ENCODE measurements around the gene ALDH3A2. TPM values are rescaled to one million over a fixed set of nuclear protein-coding genes. Genes with fewer than 3 reads are reported as not detected.
"Not testable (repeated sequence)": the region's sequence is repeated elsewhere in the genome, so short reads cannot be mapped to it uniquely, and the experiment has no call there.

ALDH3A2 gene
- total RNA-seq, 2 experiments from 2014 or later = 29.9 to 30.5 TPM

DNA sequence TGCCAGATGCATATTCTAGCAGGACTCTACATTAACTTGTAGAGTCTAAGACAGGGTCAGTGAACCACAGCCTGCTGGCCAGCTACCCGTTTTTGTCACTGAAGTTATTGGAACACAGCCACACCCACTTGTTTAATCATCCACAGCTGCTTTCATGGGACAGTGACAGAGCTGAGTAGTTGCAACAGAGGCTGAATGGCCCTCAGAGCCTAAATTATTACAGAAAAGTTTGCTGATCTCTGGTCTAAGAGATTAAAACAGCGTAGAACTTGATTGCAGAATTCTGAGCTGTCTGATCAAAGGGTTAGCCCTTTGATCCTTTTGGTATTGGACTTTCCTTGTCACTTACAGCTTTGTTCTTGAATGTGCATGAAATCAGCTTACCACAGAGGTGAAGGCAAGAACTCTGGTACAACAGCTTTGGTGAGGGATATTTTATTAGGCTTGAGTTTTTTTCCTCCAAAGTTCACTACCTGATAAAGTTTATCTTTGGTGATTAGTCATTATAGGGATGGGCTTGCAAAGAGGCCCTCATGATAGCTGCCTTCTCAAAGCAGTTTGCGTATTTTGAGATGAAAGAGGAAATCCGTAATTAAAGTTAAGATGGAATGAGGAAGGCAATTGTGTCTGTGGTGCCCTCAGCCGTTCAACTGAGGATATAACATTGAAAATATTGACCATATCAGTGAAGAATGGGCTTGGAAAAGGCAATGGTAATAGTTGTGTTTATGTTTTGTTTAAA lies 23.6 kb downstream of the ALDH3A2 start:
- no peaks in the 10 kb centered on the region for H3K4me1 Mint-ChIP-seq
- no peaks in the 10 kb centered on the region for H3K36me3 Mint-ChIP-seq
- H3K9me3 Mint-ChIP-seq (ENCODE audit: low read depth) = no peaks in the 10 kb centered on the region
- no peak overlapping the region for H3K27ac Mint-ChIP-seq
- CTCF ChIA-PET = interaction anchor here (1.0 kb wide), 1 partner anchor 95 kb away, joined by 3 read pairs; no protein-coding TSS in a partner anchor
- no peak for DNase-seq
- no peaks in the 10 kb centered on the region for H3K27me3 Mint-ChIP-seq
- ATAC-seq = no peak
- H3K4me3 Mint-ChIP-seq = no peak overlapping the region

GRCh38 chr17:19673623-19674022 lies 25.1 kb downstream of the ALDH3A2 start:
- H3K4me3 Mint-ChIP-seq = no peak overlapping the region
- ATAC-seq = no peak
- CTCF ChIA-PET = interaction anchor here (1.5 kb wide), 1 partner anchor 18 kb away, joined by 4 read pairs; no protein-coding TSS in a partner anchor
- H3K4me1 Mint-ChIP-seq = no peaks in the 10 kb centered on the region
- no peaks in the 10 kb centered on the region for H3K27me3 Mint-ChIP-seq
- H3K9me3 Mint-ChIP-seq (ENCODE audit: low read depth) = no peaks in the 10 kb centered on the region
- peak; percentile 16 for DNase-seq
- H3K36me3 Mint-ChIP-seq = no peaks in the 10 kb centered on the region
- H3K27ac Mint-ChIP-seq = no peak overlapping the region

- ATAC-seq (no peak), DNase-seq (peak; percentile 26)
- H3K4me1 Mint-ChIP-seq = no peaks in the 10 kb centered on the region
- H3K27me3 Mint-ChIP-seq = no peaks in the 10 kb centered on the region
- H3K9me3 Mint-ChIP-seq (ENCODE audit: low read depth) = no peaks in the 10 kb centered on the region
- H3K4me3 Mint-ChIP-seq = no peak overlapping the region
- CTCF ChIA-PET = no interaction called here
- H3K36me3 Mint-ChIP-seq = no peaks in the 10 kb centered on the region
- no peak overlapping the region for H3K27ac Mint-ChIP-seq
These were observed 28.3 kb downstream of the ALDH3A2 start for GRCh38 chr17:19676896-19677295.

DNA sequence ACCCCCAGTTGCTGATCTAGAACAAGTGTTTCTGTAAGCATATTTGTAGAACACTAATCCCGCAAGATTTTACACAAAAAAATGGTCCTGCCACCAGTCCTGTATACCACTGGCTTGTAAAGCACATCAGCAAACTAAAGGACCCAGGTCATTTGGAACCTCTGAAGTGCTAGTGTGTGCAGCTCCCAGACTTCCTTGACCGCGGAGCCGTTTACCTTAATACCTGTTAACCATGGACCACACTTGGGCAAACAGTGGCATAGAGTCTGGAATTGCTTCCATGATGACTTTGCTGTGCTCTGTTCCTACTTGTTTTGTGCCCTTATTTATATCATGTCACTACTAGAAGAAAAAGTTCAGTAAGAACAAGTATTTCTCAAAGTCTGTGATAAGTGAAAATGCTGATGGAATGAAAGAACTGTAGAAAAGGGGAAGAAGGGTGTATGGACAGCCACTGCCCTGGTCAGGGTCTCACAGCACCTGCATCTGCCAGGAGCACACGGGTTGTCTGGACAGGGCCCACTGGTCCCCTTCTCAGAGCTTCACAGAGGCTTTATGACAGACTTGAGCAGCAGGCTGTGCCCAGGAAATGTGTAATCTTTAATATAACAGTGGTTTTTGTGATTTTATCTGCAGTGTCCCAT lies 29.3 kb downstream of the ALDH3A2 start:
- Mint-ChIP-seq H3K4me1 (no peaks in the 10 kb centered on the region), H3K4me3 (no peak overlapping the region), H3K9me3 (ENCODE audit: low read depth) (no peaks in the 10 kb centered on the region), H3K27me3 (no peaks in the 10 kb centered on the region), H3K27ac (no peak overlapping the region), H3K36me3 (no peaks in the 10 kb centered on the region)
- DNase-seq = peak; percentile 2
- no peak for ATAC-seq
- CTCF ChIA-PET = no interaction called here

GRCh38 chr17:19678581-19679453 lies 30.3 kb downstream of the ALDH3A2 start:
- no peaks in the 10 kb centered on the region for H3K9me3 Mint-ChIP-seq (ENCODE audit: low read depth)
- no peaks in the 10 kb centered on the region for H3K36me3 Mint-ChIP-seq
- DNase-seq (peak; percentile 28), ATAC-seq (no peak)
- H3K4me1 Mint-ChIP-seq = no peaks in the 10 kb centered on the region
- H3K4me3 Mint-ChIP-seq = no peak overlapping the region
- H3K27ac Mint-ChIP-seq = no peak overlapping the region
- H3K27me3 Mint-ChIP-seq = no peaks in the 10 kb centered on the region
- CTCF ChIA-PET = no interaction called here

DNA sequence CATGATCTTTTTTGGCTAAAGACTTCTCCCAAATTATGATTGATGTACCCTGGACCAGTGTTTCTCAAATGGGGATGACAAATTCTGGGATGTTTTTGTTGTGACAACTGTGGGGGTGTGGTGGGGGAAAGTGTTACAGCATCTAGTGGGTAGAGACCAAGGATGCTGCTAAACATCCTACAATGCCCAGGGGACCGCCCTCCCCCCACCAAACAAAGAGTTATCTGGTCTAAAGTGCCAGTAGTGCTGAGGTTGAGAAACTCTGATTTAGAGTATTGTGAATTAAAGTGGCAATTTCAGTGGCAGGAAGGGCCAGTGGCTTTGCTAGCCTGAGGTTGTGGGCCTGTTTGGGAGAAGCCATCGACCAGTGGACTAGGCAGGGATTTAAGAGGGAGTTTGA lies 34.6 kb downstream of the ALDH3A2 start:
- ATAC-seq (no peak), DNase-seq (peak; percentile 2)
- Mint-ChIP-seq H3K27ac (no peak overlapping the region), H3K4me1 (no peaks in the 10 kb centered on the region), H3K27me3 (no peaks in the 10 kb centered on the region), H3K9me3 (ENCODE audit: low read depth) (no peaks in the 10 kb centered on the region), H3K36me3 (peaks cover 2% of the 10 kb centered on the region), H3K4me3 (no peak overlapping the region)
- CTCF ChIA-PET = no interaction called here

DNA sequence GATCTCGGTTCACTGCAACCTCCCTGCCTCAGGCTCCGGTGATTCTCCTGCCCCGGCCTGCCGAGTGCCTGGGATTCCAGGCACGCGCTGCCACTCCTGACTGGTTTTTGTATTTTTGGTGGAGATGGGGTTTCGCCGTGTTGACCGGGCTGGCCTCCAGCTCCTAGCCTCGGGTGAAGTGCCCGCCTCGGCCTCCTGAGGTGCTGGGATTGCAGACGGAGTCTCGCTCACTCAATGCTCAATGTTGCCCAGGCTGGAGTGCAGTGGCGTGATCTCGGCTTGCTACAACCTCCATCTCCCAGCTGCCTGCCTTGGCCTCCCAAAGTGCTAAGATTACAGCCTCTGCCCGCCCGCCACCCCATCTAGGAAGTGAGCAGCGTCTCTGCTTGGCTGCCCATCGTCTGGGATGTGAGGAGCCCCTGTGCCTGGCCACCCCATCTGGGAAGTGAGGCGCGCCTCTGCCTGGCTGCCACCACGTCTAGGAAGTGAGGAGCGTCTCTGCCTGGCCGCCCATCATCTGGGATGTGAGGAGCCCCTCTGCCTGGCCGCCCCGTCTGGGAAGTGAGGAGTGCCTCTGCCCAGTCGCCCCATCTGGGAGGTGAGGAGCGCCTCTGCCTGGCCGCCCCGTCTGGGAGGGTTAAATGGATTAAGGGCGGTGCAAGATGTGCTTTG lies 36.5 kb downstream of the ALDH3A2 start:
- DNase-seq; H3K36me3 Mint-ChIP-seq; H3K27ac Mint-ChIP-seq; H3K4me1 Mint-ChIP-seq; ATAC-seq; H3K4me3 Mint-ChIP-seq; H3K9me3 Mint-ChIP-seq (ENCODE audit: low read depth); H3K27me3 Mint-ChIP-seq; CTCF ChIA-PET: not testable (repeated sequence)

GRCh38 chr17:19686400-19687090 lies 38.0 kb downstream of the ALDH3A2 start:
- no peaks in the 10 kb centered on the region for H3K9me3 Mint-ChIP-seq (ENCODE audit: low read depth)
- peaks cover 2% of the 10 kb centered on the region for H3K36me3 Mint-ChIP-seq
- no peaks in the 10 kb centered on the region for H3K4me1 Mint-ChIP-seq
- H3K27ac Mint-ChIP-seq = no peak overlapping the region
- H3K4me3 Mint-ChIP-seq = no peak overlapping the region
- ATAC-seq = no peak
- CTCF ChIA-PET = no interaction called here
- peaks cover 3% of the 10 kb centered on the region for H3K27me3 Mint-ChIP-seq
- DNase-seq = no peak

DNA sequence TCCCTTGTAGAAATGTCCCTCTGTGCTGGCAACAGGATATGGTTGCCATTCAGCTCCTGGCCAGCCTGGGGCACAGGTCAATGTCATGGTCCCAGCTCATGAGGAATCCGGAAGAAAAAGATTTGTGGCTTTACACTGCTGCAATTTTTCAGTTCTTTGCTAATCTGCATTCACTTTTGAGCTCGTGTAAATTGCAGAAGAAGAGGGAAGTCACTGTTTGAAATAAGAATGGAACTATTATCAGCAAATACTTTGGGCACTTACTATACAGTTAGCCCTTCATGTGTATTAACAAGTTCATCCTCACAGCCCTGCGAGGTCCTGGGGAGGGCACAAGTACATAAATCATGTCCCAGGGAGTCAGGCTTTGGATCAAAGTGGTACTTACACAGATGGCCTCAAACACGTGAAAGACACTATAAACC lies 53.7 kb downstream of the ALDH3A2 start:
- no peaks in the 10 kb centered on the region for H3K4me1 Mint-ChIP-seq
- DNase-seq (peak; percentile 39), ATAC-seq (no peak)
- no peaks in the 10 kb centered on the region for H3K36me3 Mint-ChIP-seq
- CTCF ChIA-PET = no interaction called here
- no peaks in the 10 kb centered on the region for H3K27me3 Mint-ChIP-seq
- H3K9me3 Mint-ChIP-seq (ENCODE audit: low read depth) = no peaks in the 10 kb centered on the region
- no peak overlapping the region for H3K4me3 Mint-ChIP-seq
- no peak overlapping the region for H3K27ac Mint-ChIP-seq

DNA sequence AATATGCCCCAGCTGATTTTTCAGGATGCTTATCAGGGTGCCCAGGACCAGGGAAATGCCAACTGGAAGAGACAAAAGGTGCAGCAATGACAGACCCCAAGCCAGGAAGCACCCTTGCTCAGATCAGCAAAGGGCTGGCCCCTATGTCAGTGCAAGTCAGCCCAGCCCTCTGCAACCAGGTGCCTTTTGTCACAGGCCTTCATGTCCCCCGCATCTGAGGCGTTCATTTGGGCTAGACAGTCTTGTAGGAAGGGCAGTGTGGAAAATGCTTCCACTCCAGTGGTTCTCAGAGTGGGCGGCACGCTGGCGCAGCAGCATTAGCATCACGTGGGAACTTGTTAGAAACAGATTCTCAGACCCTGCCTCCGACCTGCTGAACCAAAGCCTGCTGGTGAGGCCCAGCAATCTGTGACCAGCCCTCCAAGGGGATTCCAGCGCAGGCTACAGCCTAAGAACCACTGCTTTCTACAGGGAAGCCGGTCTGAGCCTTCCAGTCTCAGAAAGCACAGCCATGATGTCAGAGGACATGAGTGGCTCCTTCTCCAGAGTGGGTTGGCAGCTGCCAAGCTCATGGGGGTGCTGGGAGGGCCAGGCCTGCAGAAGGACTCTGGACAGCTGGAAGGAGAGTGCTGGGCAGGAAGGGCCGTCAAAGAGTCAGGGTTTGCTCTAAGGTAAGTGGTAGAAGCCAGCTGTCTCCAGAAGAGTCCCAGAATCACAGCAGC lies 54.7 kb downstream of the ALDH3A2 start:
- H3K9me3 Mint-ChIP-seq (ENCODE audit: low read depth) = no peaks in the 10 kb centered on the region
- DNase-seq = peak; percentile 36
- H3K4me3 Mint-ChIP-seq = no peak overlapping the region
- no peaks in the 10 kb centered on the region for H3K36me3 Mint-ChIP-seq
- no peaks in the 10 kb centered on the region for H3K27me3 Mint-ChIP-seq
- ATAC-seq = no peak
- no peak overlapping the region for H3K27ac Mint-ChIP-seq
- H3K4me1 Mint-ChIP-seq = no peaks in the 10 kb centered on the region
- CTCF ChIA-PET = no interaction called here

DNA sequence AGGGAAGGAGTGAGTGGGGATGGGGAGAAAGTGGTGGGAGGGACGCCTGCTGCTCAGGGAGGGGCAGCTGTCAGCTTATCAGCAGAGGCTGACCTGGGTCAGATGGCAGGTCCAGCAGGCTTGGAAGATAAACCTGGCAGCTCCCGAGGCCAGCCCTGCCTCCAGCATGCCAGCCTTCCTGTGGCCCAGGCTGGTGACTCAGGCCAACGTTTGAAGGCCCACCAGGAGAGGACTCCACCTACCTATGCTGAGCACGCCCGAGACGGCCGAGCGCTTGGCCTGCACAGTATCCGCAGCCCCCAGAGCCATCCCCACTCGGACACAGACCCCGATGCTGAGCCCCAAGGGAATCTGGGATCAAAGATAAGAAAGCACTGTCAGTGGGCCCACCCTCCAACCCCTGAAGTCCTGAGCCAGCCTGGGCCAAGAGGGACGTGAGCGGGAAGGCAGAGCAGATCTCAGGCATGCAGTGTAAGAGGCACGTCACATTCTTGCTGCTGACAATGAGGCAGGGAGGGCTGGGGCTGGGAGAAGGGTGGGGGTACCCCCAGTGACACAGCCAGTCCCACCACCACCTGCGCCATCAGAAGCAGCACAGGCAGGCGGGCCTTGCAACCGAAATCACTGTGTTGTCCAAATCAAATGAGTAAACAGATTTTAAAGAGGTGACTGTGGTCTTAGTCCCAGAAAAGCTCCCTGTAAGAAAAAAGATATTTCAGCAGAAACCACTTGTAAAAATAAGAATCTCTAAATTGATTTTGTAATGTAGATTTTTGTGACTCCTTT lies 55.5 kb downstream of the ALDH3A2 start:
- Mint-ChIP-seq H3K4me3 (no peak overlapping the region), H3K9me3 (ENCODE audit: low read depth) (no peaks in the 10 kb centered on the region), H3K4me1 (no peaks in the 10 kb centered on the region), H3K27ac (no peak overlapping the region), H3K27me3 (no peaks in the 10 kb centered on the region), H3K36me3 (no peaks in the 10 kb centered on the region)
- no peak for ATAC-seq
- CTCF ChIA-PET = no interaction called here
- no peak for DNase-seq

GRCh38 chr17:19705201-19705600 lies 56.6 kb downstream of the ALDH3A2 start:
- no peaks in the 10 kb centered on the region for H3K9me3 Mint-ChIP-seq (ENCODE audit: low read depth)
- H3K4me3 Mint-ChIP-seq = no peak overlapping the region
- no peak overlapping the region for H3K27ac Mint-ChIP-seq
- no peak for DNase-seq
- CTCF ChIA-PET = no interaction called here
- ATAC-seq = no peak
- H3K27me3 Mint-ChIP-seq = no peaks in the 10 kb centered on the region
- no peaks in the 10 kb centered on the region for H3K4me1 Mint-ChIP-seq
- H3K36me3 Mint-ChIP-seq = no peaks in the 10 kb centered on the region
